SW 1271 (cell line): Measurements from ENCODE around the gene HTR3C.
"Not testable (repeated sequence)": the region's sequence is repeated elsewhere in the genome, so short reads cannot be mapped to it uniquely, and the experiment has no call there.

Experiments
- DNase-seq, 2 experiments: peaks; one replicate each; lab custom pipeline; 2025; lab: John Stamatoyannopoulos, UW

The HTR3C gene

GRCh38 chr3:184052767-184053166 lies at the start of gene HTR3C:
HTR3C (plus strand) TSS chr3:184053047; CDS start chr3:184053081, 34 bp downstream.
- DNase-seq = no peak

- no peak for DNase-seq
Measured at GRCh38 chr3:184003187-184003967, 49.5 kb upstream of the HTR3C start.

- no peak for DNase-seq
Measured at GRCh38 chr3:184004476-184004875, 48.4 kb upstream of the HTR3C start.

GRCh38 chr3:184005941-184006507 lies 46.8 kb upstream of the HTR3C start:
- DNase-seq = no peak

- DNase-seq = not testable (repeated sequence)
Measured at GRCh38 chr3:184007143-184007813, 45.6 kb upstream of the HTR3C start.

GRCh38 chr3:184008161-184008560 lies 44.7 kb upstream of the HTR3C start:
- DNase-seq = no peak

- no peak for DNase-seq
Measured at GRCh38 chr3:184011230-184011876, 41.5 kb upstream of the HTR3C start.

- no peak for DNase-seq
Measured at GRCh38 chr3:184011937-184012889, 40.6 kb upstream of the HTR3C start.

GRCh38 chr3:184015381-184016019 lies 37.3 kb upstream of the HTR3C start:
- no peak for DNase-seq

- DNase-seq = no peak
Measured at GRCh38 chr3:184016169-184016570, 36.7 kb upstream of the HTR3C start.

- DNase-seq = peak; percentile 9 to 55
Measured at GRCh38 chr3:184016811-184017671, 35.8 kb upstream of the HTR3C start.

GRCh38 chr3:184017672-184018423 lies 35.0 kb upstream of the HTR3C start, which contains the start of gene ABCC5:
ABCC5 (minus strand) TSS chr3:184017884; CDS start chr3:184014392, 3,492 bp downstream.
- peak; percentile 90 to 94 for DNase-seq

GRCh38 chr3:184018424-184018973 lies 34.3 kb upstream of the HTR3C start:
- DNase-seq = no peak

GRCh38 chr3:184022323-184022722 lies 30.5 kb upstream of the HTR3C start:
- DNase-seq = no peak

- not testable (repeated sequence) for DNase-seq
Measured at GRCh38 chr3:184025256-184025655, 27.6 kb upstream of the HTR3C start.

- not testable (repeated sequence) for DNase-seq
Measured at GRCh38 chr3:184028275-184028890, 24.5 kb upstream of the HTR3C start.

- no peak for DNase-seq
Measured at GRCh38 chr3:184029443-184029842, 23.4 kb upstream of the HTR3C start.

GRCh38 chr3:184030536-184030935 lies 22.3 kb upstream of the HTR3C start:
- DNase-seq = no peak
